D721Med (cell line): ENCODE data around the gene LBHD2.

ENCODE experiments used
- DNase-seq: peaks from one replicate; pipeline ENCODE4 v3.0.0; 2011; ENCODE audit warnings: low spot score; ENCODE audit not compliant: insufficient read length
- FAIRE-seq: peaks from 2 replicates; lab custom pipeline; 2011; peaks lifted over from hg19 to GRCh38; lab: Jason Lieb, UNC
- TF ChIP-seq, protein P1 (sequence below): IDR thresholded peaks from 2 replicates; pipeline ENCODE4 v1.5.1; 2012; ENCODE audit warnings: mild to moderate bottlenecking, control low read depth; ENCODE audit not compliant: insufficient read depth; ENCODE audit errors: missing control alignments

LBHD2 gene

DNA sequence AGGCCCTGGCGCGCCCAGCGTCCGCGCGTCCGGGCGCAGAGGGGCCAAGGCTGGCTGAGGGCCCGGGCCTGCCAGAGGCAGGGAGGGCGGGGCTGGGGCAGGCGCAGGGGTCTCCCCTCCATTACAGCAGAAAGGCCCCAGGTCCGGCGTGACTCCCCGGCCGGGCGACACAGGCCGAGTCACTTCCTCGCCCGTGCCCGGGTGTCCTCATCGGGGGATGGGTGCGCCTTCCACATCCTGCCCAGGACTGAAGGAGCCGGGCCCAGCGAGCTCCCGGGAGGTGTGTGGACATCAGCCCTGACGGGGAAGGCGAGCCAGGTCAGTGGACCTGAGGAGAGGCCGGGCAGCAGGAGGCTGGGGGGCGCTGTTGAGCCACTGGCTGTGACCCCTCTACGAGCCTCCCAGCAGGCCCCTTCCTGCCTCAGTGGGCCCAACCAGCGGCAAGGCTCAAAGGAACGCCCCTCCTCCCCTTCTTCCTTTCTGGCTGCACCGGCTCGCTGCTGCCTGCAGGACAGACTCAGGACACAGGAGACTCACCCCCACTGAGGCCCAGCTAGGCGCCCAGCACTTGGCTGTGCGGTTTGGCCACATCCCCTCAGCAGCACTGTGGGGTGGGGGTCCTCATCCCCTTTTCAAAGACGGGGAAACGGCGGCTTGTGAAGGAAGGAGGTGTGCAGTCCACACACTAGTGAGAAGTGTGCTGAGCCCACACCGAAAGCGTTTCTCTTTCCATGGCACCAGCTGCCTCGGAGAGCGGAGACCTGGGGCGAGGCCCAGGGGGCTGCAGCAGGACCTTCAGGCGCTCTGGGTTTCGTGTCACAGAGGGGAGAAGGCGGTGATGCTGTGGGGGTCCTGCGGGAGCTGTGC is 39.9 kb downstream of the LBHD2 start:
- TF ChIP-seq, protein P1, sequence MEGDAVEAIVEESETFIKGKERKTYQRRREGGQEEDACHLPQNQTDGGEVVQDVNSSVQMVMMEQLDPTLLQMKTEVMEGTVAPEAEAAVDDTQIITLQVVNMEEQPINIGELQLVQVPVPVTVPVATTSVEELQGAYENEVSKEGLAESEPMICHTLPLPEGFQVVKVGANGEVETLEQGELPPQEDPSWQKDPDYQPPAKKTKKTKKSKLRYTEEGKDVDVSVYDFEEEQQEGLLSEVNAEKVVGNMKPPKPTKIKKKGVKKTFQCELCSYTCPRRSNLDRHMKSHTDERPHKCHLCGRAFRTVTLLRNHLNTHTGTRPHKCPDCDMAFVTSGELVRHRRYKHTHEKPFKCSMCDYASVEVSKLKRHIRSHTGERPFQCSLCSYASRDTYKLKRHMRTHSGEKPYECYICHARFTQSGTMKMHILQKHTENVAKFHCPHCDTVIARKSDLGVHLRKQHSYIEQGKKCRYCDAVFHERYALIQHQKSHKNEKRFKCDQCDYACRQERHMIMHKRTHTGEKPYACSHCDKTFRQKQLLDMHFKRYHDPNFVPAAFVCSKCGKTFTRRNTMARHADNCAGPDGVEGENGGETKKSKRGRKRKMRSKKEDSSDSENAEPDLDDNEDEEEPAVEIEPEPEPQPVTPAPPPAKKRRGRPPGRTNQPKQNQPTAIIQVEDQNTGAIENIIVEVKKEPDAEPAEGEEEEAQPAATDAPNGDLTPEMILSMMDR, result no peak
- FAIRE-seq (no peak), DNase-seq (no peak)

DNA sequence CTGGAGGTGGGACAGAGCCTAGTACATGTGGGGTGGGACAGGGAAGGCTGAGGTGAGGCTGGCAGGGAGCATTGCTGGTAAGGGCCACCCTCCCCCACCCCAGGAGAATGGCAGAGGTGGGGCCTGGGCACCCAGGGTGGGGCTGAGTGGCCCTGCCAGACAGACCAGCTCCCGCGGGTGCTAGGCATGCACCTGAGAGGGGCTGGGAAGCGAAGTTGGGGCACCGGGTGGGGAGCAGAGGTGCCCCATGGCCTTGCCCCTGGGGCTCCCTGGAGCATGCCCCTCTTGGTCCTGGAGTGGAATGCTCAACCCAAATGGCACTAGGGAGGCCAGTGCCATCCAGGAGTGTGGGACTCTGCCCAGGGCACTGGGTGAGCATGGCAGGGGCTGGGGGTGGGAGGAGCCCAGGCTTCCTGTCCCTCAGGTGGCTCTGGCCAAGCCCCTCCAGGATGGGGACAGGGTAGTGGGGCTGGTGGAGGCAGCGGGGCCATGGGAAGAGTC is 40.5 kb downstream of the LBHD2 start:
- FAIRE-seq, result no peak
- no peak for DNase-seq
- TF ChIP-seq, protein P1, result no peak

DNA sequence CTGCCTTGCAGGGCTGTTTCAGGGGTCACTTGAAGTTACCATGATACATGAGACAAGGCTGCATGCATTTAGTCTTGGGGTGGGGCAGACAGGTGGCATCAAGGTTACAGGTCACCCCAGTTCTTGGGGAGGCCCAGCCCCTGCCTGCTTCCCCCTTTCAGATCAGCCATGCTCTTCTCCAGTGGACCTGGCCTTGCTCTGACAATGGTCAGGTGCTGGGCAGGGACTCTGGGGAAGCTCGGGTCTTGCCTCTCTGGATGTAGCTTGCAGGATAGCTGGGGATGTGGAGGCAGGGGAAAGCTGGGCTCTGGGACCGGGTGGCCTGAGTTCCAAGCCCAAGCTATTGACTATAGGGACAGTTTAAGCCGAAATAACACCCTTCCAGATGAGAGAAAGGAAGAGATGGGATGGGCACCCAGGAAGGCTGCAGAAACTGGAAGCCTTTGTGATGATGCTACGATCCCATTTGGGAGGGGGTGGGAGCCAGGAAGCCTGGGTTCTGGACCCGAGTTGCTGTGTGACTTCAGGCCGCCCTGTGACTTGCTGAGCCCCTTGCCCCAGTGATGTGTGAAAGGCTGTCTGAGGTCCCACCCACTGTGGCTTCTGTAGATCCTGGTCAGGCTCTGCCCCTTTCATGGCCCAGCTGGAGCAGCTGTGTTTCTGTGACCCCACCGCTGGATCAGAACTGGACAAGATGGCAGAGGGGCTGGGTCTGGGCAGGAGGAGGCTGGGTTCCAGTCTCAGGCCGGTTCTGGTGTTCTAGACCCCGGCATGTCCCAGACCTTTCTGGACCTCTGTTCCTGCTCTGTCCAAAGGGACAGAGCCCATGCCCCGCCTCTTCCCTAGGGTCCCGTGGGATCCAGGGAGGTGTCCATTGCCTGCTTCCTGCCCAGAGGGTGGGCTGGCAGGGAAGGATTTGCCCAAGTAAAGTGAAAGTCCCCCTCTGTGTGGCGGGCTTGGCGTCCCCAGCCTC is 41.4 kb downstream of the LBHD2 start:
- no peak for DNase-seq
- FAIRE-seq, result no peak
- TF ChIP-seq, protein P1, result no peak

DNA sequence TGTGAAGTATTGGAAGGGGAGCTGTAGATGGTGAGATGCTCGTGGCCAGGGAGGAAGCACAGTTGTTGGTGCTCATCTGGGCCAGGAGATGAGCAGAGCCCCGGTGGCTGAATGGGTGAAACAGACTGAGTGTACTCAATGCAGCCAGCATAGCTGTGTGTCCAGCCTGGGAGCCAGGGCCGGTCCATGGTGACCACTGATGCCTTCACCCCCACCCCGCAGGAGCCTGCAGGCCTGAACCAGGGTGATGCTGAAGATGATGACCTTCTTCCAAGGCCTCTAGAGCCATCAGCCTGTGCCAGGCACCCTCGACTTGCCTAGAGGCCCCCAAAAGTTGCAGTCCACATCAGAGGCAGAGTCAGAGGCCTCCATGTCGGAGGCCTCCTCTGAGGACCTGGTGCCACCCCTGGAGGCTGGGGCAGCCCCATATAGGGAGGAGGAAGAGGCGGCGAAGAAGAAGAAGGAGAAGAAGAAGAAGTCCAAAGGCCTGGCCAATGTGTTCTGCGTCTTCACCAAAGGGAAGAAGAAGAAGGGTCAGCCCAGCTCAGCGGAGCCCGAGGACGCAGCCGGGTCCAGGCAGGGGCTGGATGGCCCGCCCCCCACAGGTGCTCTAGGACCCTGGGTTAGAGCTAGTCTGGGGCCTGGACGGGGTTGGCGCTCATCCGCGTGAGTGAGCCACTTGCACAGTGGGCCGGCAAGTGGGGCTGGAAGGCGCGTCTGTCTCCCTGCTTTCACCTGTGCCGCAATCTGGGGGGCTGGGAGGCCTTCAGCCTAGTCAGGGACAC is 42.3 kb downstream of the LBHD2 start:
- TF ChIP-seq, protein P1, result no peak
- no peak for FAIRE-seq

DNA sequence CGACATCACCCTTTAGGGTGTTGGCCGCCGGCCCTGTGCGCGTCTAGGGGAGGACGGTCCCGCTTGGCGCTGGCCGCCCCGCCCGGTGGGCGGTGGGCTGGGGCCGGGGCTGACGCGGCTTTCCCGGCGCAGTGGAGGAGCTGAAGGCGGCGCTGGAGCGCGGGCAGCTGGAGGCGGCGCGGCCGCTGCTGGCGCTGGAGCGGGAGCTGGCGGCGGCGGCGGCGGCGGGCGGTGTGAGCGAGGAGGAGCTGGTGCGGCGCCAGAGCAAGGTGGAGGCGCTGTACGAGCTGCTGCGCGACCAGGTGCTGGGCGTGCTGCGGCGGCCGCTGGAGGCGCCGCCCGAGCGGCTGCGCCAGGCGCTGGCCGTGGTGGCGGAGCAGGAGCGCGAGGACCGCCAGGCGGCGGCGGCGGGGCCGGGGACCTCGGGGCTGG is 42.9 kb downstream of the LBHD2 start:
- no peak for DNase-seq
- TF ChIP-seq, protein P1, result peak; percentile 9

More for the DNA sequence above, 42.3 kb downstream of the LBHD2 start:
- no peak for DNase-seq

DNA sequence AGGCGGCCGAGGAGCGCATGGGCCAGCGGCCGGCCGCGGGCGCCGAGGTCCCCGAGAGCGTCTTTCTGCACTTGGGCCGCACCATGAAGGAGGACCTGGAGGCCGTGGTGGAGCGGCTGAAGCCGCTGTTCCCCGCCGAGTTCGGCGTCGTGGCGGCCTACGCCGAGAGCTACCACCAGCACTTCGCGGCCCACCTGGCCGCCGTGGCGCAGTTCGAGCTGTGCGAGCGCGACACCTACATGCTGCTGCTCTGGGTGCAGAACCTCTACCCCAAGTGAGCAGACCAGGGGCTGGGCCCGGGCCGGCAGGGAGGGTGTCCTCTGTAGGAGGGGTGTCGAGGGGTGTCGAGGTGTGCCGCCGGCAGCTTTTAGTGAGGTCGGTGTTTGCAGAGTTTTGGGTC is 43.3 kb downstream of the LBHD2 start:
- DNase-seq (no peak), FAIRE-seq (no peak)
- TF ChIP-seq, protein P1, result no peak

More for the DNA sequence above, 42.9 kb downstream of the LBHD2 start:
- FAIRE-seq, result no peak
